ENCODE measurements around the gene SLC26A8.
"Not testable (repeated sequence)": the region's sequence is repeated elsewhere in the genome, so short reads cannot be mapped to it uniquely, and the experiment has no call there.

Gene SLC26A8

DNA sequence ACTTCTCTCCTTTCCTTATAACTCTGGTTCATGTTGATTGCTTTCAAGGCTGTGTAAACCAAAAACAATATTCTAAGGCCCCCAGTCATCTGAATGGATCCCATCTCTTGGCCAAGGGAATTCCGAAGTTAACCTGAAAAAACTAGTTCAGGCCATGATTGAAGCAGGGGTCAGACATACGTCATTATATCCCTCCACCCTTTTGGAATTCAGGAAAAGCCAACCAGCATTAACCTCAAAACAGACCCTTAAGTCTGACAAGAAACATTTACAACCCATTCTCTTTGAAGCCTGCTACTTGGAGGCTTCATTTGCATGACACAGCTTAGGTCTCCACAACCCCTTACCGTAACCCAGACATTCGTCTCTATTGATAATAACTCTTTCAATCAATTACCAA, 39.7 kb downstream of the SLC26A8 start:
- no peak for DNase-seq

GRCh38 chr6:35980991-35981645, 43.3 kb downstream of the SLC26A8 start:
- DNase-seq, result no peak

DNA sequence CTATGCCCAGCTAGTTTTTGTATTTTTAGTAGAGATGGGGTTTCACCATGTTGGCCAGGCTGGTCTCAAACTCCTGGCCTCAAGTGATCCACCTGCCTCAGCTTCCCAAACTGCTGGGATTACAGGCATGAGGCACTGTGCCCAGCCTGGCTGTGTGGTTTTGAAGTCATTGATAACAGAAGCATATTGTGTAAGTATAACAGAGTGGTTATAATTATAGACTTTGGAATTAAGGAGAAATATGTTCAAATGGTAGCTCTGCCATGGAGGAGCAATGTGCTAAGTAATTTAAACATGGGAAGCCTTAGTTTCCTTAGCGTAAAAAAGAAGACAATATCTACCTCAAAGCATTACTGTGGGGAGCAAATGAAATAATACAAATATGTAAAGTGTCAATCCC, 44.3 kb downstream of the SLC26A8 start:
- DNase-seq, result not testable (repeated sequence)

DNA sequence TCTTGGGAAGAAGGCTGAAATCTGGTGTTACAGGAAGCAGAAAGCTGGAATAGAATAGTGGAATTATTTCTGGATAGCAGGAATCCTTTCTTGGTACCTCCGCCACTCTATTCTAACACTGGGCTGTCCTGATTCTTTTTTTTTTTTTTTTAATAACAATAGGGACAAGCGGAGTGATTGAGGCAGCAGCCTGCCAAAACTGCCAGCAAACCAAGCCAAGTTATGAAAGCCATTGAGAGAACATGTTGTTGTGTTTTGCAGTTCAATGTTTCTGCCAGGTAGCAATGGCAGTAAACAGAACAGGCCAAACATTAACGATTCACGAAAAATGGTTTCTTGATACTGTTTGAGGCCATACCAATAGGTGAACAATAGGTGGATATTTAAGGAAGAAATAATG, 47.1 kb downstream of the SLC26A8 start:
- DNase-seq, result no peak

DNA sequence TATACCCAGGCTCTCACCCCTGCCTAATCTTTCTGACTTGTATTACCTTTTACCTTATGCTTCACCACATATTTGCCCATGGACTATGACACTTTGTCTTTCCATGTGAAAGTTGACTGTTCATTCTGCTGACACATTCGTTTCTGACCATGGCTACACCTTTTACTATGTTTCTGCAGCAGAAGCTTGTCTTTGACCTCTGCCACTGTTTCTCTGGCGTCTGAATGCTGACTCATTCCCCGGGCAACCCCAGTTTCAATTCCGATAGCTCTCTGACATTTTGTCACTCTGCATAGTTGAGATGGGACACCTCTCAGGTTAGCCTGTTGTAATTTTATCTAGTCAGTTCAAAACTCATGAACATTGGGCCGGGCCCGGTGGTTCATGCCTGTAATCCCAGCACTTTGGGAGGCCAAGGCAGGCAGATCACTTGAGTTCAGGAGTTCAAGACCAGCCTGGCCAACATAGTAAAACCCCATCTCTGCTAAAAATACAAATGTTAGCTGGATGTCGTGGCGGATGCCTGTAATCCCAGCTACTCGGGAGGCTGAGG, 50.7 kb downstream of the SLC26A8 start:
- no peak for DNase-seq

- no peak for DNase-seq
Observed at GRCh38 chr6:35972471-35973367, 51.7 kb downstream of the SLC26A8 start.

DNA sequence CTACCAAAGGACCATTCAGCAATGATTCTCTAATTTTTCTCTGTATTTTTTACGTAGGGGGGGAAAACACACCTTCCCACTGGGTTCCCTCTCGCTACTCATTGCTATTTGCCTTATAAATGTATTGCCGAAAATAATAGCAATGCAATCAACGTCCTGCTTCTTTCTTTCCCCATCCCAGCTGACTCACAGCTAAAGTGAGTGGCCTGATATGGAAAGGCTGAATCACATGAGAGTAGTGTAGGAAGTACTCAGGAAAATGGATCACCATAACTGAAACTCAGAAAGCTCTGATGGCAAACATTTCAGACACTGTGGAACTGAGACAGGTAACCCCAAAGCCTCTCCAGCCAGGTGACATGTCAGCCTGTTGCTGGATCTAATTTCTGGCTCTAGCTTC, 54.3 kb downstream of the SLC26A8 start:
- DNase-seq, result no peak

- no peak for DNase-seq
Observed at GRCh38 chr6:35969646-35970045, 54.8 kb downstream of the SLC26A8 start.

GRCh38 chr6:35968821-35969220, 55.6 kb downstream of the SLC26A8 start:
- DNase-seq, result no peak

- DNase-seq, result no peak
Observed at GRCh38 chr6:35967076-35967774, 57.2 kb downstream of the SLC26A8 start.

DNA sequence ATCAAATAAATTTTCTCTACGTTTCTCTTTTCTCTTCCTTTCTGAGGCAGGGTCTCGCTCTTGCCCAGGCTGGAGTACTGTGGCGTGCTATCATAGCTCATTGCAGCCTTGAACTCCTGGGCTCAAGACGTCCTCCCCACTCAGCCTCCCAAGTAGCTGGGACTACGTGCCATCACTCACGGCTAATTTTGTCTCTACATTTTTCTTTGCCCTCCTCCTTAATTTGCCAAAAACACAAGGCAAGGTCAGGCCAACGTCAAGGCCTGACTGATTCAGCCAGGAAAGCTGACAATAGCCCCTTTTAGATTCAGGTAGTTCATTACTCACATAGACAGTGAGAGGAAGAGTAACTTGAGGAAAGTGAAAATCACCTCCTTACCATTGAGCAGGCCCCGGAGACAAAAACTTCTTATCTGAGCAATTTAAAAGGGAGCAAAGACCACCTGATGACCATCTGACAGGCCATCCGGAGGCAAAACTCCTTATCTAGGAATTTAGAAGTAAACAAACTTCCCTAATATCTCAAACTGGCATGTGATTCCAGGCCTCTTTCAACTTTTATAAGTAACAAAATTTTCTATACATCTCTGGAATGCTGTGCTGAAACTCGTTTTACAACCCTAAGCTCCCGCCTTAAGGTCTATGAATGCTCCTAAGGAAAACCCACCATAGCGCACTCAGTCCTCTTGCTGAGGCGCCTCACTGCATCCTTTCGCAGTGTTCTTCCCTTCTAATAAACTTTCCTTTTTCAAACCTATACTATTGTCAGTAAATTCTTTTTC, 61.5 kb downstream of the SLC26A8 start:
- DNase-seq, result no peak

GRCh38 chr6:35960187-35960586, 64.3 kb downstream of the SLC26A8 start:
- DNase-seq, result no peak

- no peak for DNase-seq
Observed at GRCh38 chr6:35955970-35956369, 68.5 kb downstream of the SLC26A8 start.

GRCh38 chr6:35955521-35955920, 68.9 kb downstream of the SLC26A8 start:
- no peak for DNase-seq

DNA sequence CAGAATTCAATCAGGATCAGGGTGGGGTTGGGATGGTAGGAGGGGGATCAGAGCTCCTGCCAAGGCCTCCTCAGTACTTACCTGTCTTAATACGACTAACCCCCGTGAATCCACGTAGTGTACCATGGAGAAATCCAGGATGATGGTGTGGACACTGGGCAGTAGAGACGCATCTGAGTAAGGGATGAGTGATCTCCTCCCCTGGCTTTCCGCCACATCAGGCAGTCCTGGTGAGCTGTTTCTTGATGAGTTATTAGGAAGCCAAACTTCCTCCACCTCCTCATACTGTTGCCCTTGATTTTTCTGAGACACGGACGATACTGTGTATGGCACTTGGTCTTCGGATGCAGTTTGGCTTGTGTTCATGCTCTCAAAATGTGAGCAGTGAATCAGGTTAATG, 69.4 kb downstream of the SLC26A8 start:
- DNase-seq, result no peak

- no peak for DNase-seq
Observed at GRCh38 chr6:35954333-35954732, 70.1 kb downstream of the SLC26A8 start.

- no peak for DNase-seq
Observed at GRCh38 chr6:35948725-35949124, 75.7 kb downstream of the SLC26A8 start.

- no peak for DNase-seq
Observed at GRCh38 chr6:35945650-35946025, 78.8 kb downstream of the SLC26A8 start.

GRCh38 chr6:35943390-35943789, 81.1 kb downstream of the SLC26A8 start:
- no peak for DNase-seq

DNA sequence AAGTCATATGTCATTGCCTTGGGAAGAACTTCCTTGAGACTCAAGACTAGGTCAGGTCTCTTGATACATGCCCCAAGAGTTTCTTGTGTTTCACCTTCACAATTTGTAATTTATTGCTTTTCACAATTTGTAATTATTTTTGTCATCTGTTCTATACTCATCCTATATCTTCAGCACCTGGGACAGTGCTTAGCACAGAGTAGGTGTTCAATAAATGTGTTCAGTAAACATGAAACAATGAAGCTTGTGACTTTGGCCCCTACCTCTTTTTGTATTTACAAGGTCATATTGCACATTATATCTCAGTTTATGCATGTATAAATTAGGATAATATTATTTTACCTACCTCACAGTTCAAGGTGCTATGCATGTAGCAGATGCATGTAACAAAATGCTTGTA, 82.1 kb downstream of the SLC26A8 start:
- no peak for DNase-seq

- DNase-seq, result not testable (repeated sequence)
Observed at GRCh38 chr6:35941170-35941569, 83.3 kb downstream of the SLC26A8 start.

DNA sequence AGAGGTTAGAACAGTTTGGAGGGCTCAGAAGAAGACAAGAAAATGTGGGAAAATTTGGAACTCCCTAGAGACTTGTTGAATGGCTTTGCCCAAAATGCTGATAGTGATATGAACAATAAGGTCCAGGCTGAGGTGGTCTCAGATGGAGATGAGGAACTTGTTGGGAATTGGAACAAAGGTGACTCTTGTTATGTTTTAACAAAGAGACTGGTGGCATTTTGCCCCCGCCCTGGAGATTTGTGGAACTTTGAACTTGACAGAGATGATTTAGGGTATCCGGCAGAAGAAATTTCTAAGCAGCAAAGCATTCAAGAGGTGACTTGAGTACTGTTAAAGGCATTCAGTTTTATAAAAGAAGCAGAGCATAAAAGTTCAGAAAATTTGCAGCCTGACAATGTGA, 84.4 kb downstream of the SLC26A8 start:
- not testable (repeated sequence) for DNase-seq

DNA sequence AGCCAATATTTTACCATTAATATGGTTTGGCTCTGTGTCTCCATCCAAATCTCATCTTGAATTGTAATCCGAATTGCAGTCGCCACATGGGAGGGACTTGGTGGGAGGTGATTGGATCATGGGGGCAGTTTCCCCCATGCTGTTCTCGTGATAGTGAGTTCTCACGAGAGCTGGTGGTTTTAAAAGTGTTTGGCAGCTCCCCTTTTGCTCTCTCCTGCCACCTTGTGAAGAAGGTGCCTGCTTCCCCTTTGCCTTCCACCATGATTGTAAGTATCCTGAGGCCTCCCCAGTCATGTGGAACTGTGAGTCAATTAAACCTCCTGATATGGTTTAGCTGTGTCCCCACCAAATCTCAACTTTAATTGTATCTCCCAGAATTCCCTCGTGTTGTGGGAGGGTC, 85.2 kb downstream of the SLC26A8 start:
- not testable (repeated sequence) for DNase-seq
